Gastroesophageal sphincter (tissue), 4 donors: ENCODE data around the gene DZANK1. TPM values are rescaled to one million over a fixed set of nuclear protein-coding genes. Genes with fewer than 3 reads are reported as not detected.

Experiments
- ATAC-seq: fragments of 150-250 bp; one replicate; pipeline ENCODE4 v1.9.1; 2016; ENCODE audit warnings: mild to moderate bottlenecking, moderate library complexity
- H3K27ac ChIP-seq, 4 donors: fragments of 200-600 bp; sonication (generic) in 3 of 4; 1 replicate in 3 of 4; 2 replicates in 1 of 4; pipeline ENCODE4 v1.5.1; 2016 to 2019
- H3K27me3 ChIP-seq: fragments of 200-600 bp; sonication (generic); one replicate; pipeline ENCODE4 v1.5.1; 2019
- H3K36me3 ChIP-seq, 2 donors: fragments of 200-600 bp; sonication (generic); one replicate each; pipeline ENCODE4 v1.5.1; 2019; ENCODE audit warnings: control low read depth in 1 of 2
- H3K4me1 ChIP-seq, 3 donors: fragments of 200-600 bp; sonication (generic); 1 replicate in 2 of 3; 2 replicates in 1 of 3; pipeline ENCODE4 v1.5.1; 2016 to 2019; ENCODE audit warnings: control low read depth in 2 of 3
- H3K4me3 ChIP-seq, 2 donors: fragments of 200-600 bp; sonication (generic); one replicate each; pipeline ENCODE4 v1.5.1; 2019; ENCODE audit warnings: mild to moderate bottlenecking in 1 of 2, moderate library complexity in 1 of 2
- H3K9me3 ChIP-seq, 3 donors: fragments of 200-600 bp; sonication (generic); one replicate each; pipeline ENCODE4 v1.5.1; 2017 to 2019; ENCODE audit warnings: control low read depth in 2 of 3
- EP300 ChIP-seq: sonication (generic); formaldehyde crosslinking; IDR thresholded peaks from one replicate; pipeline ENCODE4 v1.6.1; 2017; ENCODE audit warnings: antibody characterized with exemption, mild to moderate bottlenecking
- POLR2A ChIP-seq, 2 donors: fragments of 450-650 bp; IDR thresholded peaks; one replicate each; pipeline ENCODE4 v1.6.1; 2017; ENCODE audit warnings: antibody characterized with exemption in 2 of 2, mild to moderate bottlenecking in 2 of 2, moderate library complexity in 1 of 2
- POLR2AphosphoS5 ChIP-seq: sonication (generic); formaldehyde crosslinking; IDR thresholded peaks from one replicate; pipeline ENCODE4 v1.6.1; 2017; ENCODE audit warnings: antibody characterized with exemption
- WGBS, 2 donors: methylation state at CpG; one replicate each; pipeline ENCODE4 v1.1.5; 2018; ENCODE audit warnings: low coverage in 1 of 2; 5-methylcytosine and 5-hydroxymethylcytosine counted together
- total RNA-seq, 4 donors: library from RNA; depleted of rRNA; stranded (reverse); fragments of >200 nt; gene quantifications; one replicate each; pipeline ENCODE4 v1.1.0, GENCODE V29; 2016
- TF ChIP-seq, protein P1 (sequence below), 4 experiments: fragments of 200-600 bp in 2 of 4; fragments of 450-650 bp in 2 of 4; sonication (generic) in 1 of 4; IDR thresholded peaks; one replicate each; pipeline ENCODE4 v1.5.1; 2017 to 2019; ENCODE audit warnings: antibody characterized with exemption in 4 of 4, mild to moderate bottlenecking in 2 of 4, moderate library complexity in 2 of 4

DZANK1 gene
- total RNA-seq, 4 donors from 2014 or later, result 1.4 to 2.3 (median 2.0) TPM

DNA sequence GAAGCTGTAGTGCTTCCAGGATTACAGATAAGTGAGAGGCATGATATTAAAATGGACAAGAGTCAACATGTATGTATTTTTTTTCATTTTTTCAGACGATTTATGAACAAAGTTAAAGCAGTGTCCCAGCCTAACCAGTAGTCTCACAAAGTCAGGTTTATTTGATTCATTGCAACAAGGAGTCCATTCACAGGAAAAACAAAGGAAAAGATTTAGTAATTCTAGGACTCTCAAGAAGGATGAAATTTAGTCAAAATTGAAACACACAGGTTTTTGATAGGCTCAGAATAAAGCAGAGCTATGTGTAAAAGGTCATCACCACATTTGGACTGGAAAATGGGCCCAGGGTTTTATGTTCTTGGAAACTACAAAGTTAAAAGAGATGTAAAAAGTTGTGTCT is 94.5 kb downstream of the DZANK1 start:
- WGBS, 2 donors, result 24 to 50% methylated on average over 1 of the region's 1 CpG
- H3K27me3 ChIP-seq, result no peaks in the 10 kb centered on the region
- no peak overlapping the region for H3K4me3 ChIP-seq
- H3K4me1 ChIP-seq, result no peaks in the 10 kb centered on the region
- no peaks in the 10 kb centered on the region for H3K9me3 ChIP-seq
- TF ChIP-seq, protein P1, sequence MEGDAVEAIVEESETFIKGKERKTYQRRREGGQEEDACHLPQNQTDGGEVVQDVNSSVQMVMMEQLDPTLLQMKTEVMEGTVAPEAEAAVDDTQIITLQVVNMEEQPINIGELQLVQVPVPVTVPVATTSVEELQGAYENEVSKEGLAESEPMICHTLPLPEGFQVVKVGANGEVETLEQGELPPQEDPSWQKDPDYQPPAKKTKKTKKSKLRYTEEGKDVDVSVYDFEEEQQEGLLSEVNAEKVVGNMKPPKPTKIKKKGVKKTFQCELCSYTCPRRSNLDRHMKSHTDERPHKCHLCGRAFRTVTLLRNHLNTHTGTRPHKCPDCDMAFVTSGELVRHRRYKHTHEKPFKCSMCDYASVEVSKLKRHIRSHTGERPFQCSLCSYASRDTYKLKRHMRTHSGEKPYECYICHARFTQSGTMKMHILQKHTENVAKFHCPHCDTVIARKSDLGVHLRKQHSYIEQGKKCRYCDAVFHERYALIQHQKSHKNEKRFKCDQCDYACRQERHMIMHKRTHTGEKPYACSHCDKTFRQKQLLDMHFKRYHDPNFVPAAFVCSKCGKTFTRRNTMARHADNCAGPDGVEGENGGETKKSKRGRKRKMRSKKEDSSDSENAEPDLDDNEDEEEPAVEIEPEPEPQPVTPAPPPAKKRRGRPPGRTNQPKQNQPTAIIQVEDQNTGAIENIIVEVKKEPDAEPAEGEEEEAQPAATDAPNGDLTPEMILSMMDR (IDR thresholded peaks at IDR 0.05), result no peak
- TF ChIP-seq EP300 (no peak), POLR2AphosphoS5 (no peak), POLR2A (IDR thresholded peaks at IDR 0.05) (no peak)
- H3K27ac ChIP-seq, result no peak overlapping the region
- no peak for ATAC-seq
- no peaks in the 10 kb centered on the region for H3K36me3 ChIP-seq

GRCh38 chr20:18364768-18365167 is 102.1 kb downstream of the DZANK1 start:
- Histone ChIP-seq H3K9me3 (no peaks in the 10 kb centered on the region), H3K36me3 (no peaks in the 10 kb centered on the region), H3K27me3 (no peaks in the 10 kb centered on the region), H3K4me1 (no peaks in the 10 kb centered on the region), H3K4me3 (no peak overlapping the region), H3K27ac (no peak overlapping the region)
- 78 to 100% methylated on average over 1 to 2 of the region's 2 CpGs for whole genome bisulfite sequencing, 2 donors
- TF ChIP-seq EP300, result no peak
- TF ChIP-seq POLR2A (IDR thresholded peaks at IDR 0.05), result no peak
- TF ChIP-seq POLR2AphosphoS5, result no peak
- TF ChIP-seq, protein P1 (IDR thresholded peaks at IDR 0.05), result no peak
- no peak for ATAC-seq

DNA sequence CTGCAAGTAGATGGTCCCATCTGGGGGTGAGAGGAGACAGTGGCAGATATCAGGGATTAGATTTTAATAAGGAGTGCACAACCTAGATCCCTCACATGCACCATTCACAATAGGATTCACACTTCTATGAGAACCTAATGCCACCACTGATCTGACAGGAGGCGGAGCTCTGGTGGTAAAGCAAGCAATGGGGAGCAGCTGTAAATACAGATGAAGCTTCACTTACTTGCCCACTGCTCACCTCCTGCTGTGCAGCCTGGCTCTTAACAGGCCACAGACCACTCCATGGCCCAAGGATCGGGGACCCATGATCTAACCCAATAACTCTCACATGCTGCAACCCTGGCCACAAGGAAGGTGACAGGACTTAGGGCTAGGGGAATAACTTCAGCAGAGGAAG is 103.1 kb downstream of the DZANK1 start:
- Histone ChIP-seq H3K27ac (no peak overlapping the region), H3K4me1 (no peaks in the 10 kb centered on the region), H3K27me3 (no peaks in the 10 kb centered on the region), H3K4me3 (no peak overlapping the region), H3K9me3 (no peaks in the 10 kb centered on the region), H3K36me3 (no peaks in the 10 kb centered on the region)
- TF ChIP-seq POLR2A (IDR thresholded peaks at IDR 0.05) (no peak), EP300 (no peak), POLR2AphosphoS5 (no peak)
- TF ChIP-seq, protein P1 (IDR thresholded peaks at IDR 0.05), result no peak
- WGBS, 2 donors, result 89% methylated on average over 1 of the region's 2 CpGs; no CpG with 5 or more reads in 1 of the 2 donors
- no peak for ATAC-seq

- Histone ChIP-seq H3K9me3 (no peaks in the 10 kb centered on the region), H3K4me1 (no peaks in the 10 kb centered on the region), H3K36me3 (no peaks in the 10 kb centered on the region), H3K27ac (no peak overlapping the region), H3K27me3 (no peaks in the 10 kb centered on the region), H3K4me3 (no peak overlapping the region)
- TF ChIP-seq EP300, result no peak
- TF ChIP-seq, protein P1 (IDR thresholded peaks at IDR 0.05), result no peak
- TF ChIP-seq POLR2AphosphoS5, result no peak
- TF ChIP-seq POLR2A (IDR thresholded peaks at IDR 0.05), result no peak
- 80% methylated on average over 9 of the region's 13 CpGs; no CpG with 5 or more reads in 1 of the 2 donors for WGBS, 2 donors
- ATAC-seq, result no peak
These were observed 103.9 kb downstream of the DZANK1 start for GRCh38 chr20:18362916-18363315.

DNA sequence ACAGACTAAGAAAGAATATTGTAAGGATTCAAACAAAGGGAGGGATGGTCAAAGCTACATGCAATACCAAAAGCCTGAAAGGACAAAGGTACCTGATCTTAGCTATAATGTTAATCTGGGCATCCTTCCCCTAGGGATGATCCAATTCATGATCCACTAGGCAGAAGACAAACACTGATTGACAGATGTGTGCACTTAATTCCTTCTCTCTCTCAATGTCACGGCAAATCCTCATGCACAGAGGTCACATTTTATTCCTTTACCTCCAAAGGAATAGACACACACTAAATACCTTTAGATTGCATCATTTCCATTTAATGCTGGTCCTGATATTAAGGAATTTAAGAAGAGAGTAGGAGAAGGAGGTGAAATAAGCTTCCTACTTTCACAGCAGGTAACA is 105.2 kb downstream of the DZANK1 start:
- Histone ChIP-seq H3K36me3 (no peaks in the 10 kb centered on the region), H3K27ac (no peak overlapping the region), H3K4me1 (no peaks in the 10 kb centered on the region), H3K9me3 (no peaks in the 10 kb centered on the region), H3K27me3 (no peaks in the 10 kb centered on the region), H3K4me3 (no peak overlapping the region)
- TF ChIP-seq POLR2AphosphoS5 (no peak), EP300 (no peak)
- ATAC-seq, result no peak
- WGBS, 2 donors, result 62 to 87% methylated on average over 1 of the region's 1 CpG
